BJ (cell line): ENCODE data around the gene SERPINA6. TPM values are rescaled to one million over a fixed set of nuclear protein-coding genes. Genes with fewer than 3 reads are reported as not detected.

Experiments used
- CTCF ChIA-PET: fragments of 350-600 bp; formaldehyde crosslinking; extraction: SDS; loops from one replicate; lab custom pipeline; 2021; ENCODE audit warnings: antibody characterized with exemption, inconsistent platforms; lab: Yijun Ruan, JAX
- POLR2A ChIA-PET: fragments of 300-600 bp; sonication (Branson Sonifier 250); formaldehyde crosslinking; extraction: SDS; loops from one replicate; lab custom pipeline; 2021; ENCODE audit warnings: antibody characterized with exemption; lab: Charles Lee
- DNase-seq: peaks from one replicate; pipeline ENCODE4 v3.0.0-alpha.2; 2011; ENCODE audit warnings: low read depth
- H3K27me3 ChIP-seq: 2 replicates; pipeline ENCODE4 v1.6.0; 2011; ENCODE audit warnings: low read length; ENCODE audit not compliant: control insufficient read depth, insufficient read depth
- H3K36me3 ChIP-seq: 2 replicates; pipeline ENCODE4 v1.5.1; 2011; ENCODE audit warnings: low read length; ENCODE audit not compliant: control insufficient read depth, insufficient read depth
- H3K4me3 ChIP-seq: 2 replicates; pipeline ENCODE4 v1.5.1; 2011; ENCODE audit warnings: low read depth, mild to moderate bottlenecking, control low read depth, low read length
- CTCF ChIP-seq: IDR thresholded peaks from 2 replicates; pipeline ENCODE4 v1.5.1; 2011; ENCODE audit warnings: low read depth, mild to moderate bottlenecking, control low read depth, inconsistent platforms, low read length, moderate library complexity; ENCODE audit not compliant: insufficient read depth
- polyA plus RNA-seq: library from polyadenylated mRNA; depleted of rRNA; stranded (reverse); fragments of >200 nt; gene quantifications from 2 replicates; pipeline ENCODE4 v1.2.3, GENCODE V29; 2011

Gene SERPINA6
- polyA plus RNA-seq, 1 experiment = not detected

GRCh38 chr14:94291159-94291905 is 31.8 kb downstream of the SERPINA6 start:
- H3K27me3 ChIP-seq = no peaks in the 10 kb centered on the region
- H3K36me3 ChIP-seq = no peaks in the 10 kb centered on the region
- TF ChIP-seq CTCF = no peak
- ChIA-PET POLR2A (no interaction called here), CTCF (interaction anchor here (0.7 kb wide), 1 partner anchor 1084 kb away, joined by 3 read pairs; no protein-coding TSS in a partner anchor)
- no peak for DNase-seq
- no peak overlapping the region for H3K4me3 ChIP-seq

- Histone ChIP-seq H3K36me3 (no peaks in the 10 kb centered on the region), H3K27me3 (no peaks in the 10 kb centered on the region), H3K4me3 (no peak overlapping the region)
- POLR2A ChIA-PET = no interaction called here
- no peak for DNase-seq
- no peak for TF ChIP-seq CTCF
- CTCF ChIA-PET = no interaction called here
Observed at GRCh38 chr14:94290197-94290596, 32.9 kb downstream of the SERPINA6 start.

GRCh38 chr14:94288610-94289465 is 34.3 kb downstream of the SERPINA6 start:
- no peak for DNase-seq
- H3K36me3 ChIP-seq = no peaks in the 10 kb centered on the region
- H3K4me3 ChIP-seq = no peak overlapping the region
- H3K27me3 ChIP-seq = no peaks in the 10 kb centered on the region
- POLR2A ChIA-PET = no interaction called here
- TF ChIP-seq CTCF = no peak
- CTCF ChIA-PET = no interaction called here

- ChIA-PET POLR2A (no interaction called here), CTCF (no interaction called here)
- Histone ChIP-seq H3K4me3 (no peak overlapping the region), H3K36me3 (no peaks in the 10 kb centered on the region), H3K27me3 (no peaks in the 10 kb centered on the region)
- no peak for TF ChIP-seq CTCF
- no peak for DNase-seq
Observed at GRCh38 chr14:94285158-94285557, 38.0 kb downstream of the SERPINA6 start.

GRCh38 chr14:94284221-94284620 is 38.9 kb downstream of the SERPINA6 start:
- Histone ChIP-seq H3K36me3 (no peaks in the 10 kb centered on the region), H3K4me3 (no peak overlapping the region), H3K27me3 (no peaks in the 10 kb centered on the region)
- POLR2A ChIA-PET = no interaction called here
- TF ChIP-seq CTCF = no peak
- no peak for DNase-seq
- CTCF ChIA-PET = no interaction called here
